Inflammatory macrophage treated with lipopolysaccharide for 4 hours (primary cell): ENCODE measurements around the gene CT45A8.
"Not testable (repeated sequence)": the region's sequence is repeated elsewhere in the genome, so short reads cannot be mapped to it uniquely, and the experiment has no call there.

ENCODE experiments used
- DNase-seq: peaks from one replicate; pipeline ENCODE4 v3.0.0-alpha.2; 2020

The CT45A8 gene

GRCh38 chrX:135854438-135854837 is at the start of gene CT45A8:
TSS of gene CT45A8 (minus strand) at chrX:135854538. CDS start at chrX:135850783, 3,755 bp downstream.
- not testable (repeated sequence) for DNase-seq

- DNase-seq: no peak
These were observed 39.0 kb upstream of the CT45A8 start, which contains the start of the genes CT45A10 and SAGE1 for GRCh38 chrX:135893294-135893817. TSS of gene CT45A10 (minus strand) at chrX:135893444. CDS start at chrX:135885344, 8,100 bp downstream. TSS of gene SAGE1 (plus strand) at chrX:135893716. CDS start at chrX:135896243, 2,527 bp downstream.

- no peak for DNase-seq
These were observed 38.4 kb upstream of the CT45A8 start for GRCh38 chrX:135892781-135893180.

- DNase-seq: no peak
These were observed 35.8 kb upstream of the CT45A8 start for GRCh38 chrX:135890087-135890585.

- not testable (repeated sequence) for DNase-seq
These were observed 34.6 kb upstream of the CT45A8 start for GRCh38 chrX:135888976-135889375.

- DNase-seq: not testable (repeated sequence)
These were observed 33.9 kb upstream of the CT45A8 start for GRCh38 chrX:135888230-135888629.

- DNase-seq: not testable (repeated sequence)
These were observed 28.4 kb upstream of the CT45A8 start for GRCh38 chrX:135882741-135883140.

- DNase-seq: not testable (repeated sequence)
These were observed 17.4 kb upstream of the CT45A8 start, which contains the start of gene CT45A9 for GRCh38 chrX:135871712-135872111. TSS of gene CT45A9 (minus strand) at chrX:135871812. CDS start at chrX:135868061, 3,751 bp downstream.

GRCh38 chrX:135837180-135837579 is 17.2 kb downstream of the CT45A8 start, which contains the start of gene CT45A7:
TSS of gene CT45A7 (minus strand) at chrX:135837280. CDS start at chrX:135833533, 3,747 bp downstream.
- DNase-seq: not testable (repeated sequence)

GRCh38 chrX:135819912-135820311 is 34.4 kb downstream of the CT45A8 start, which contains the start of gene CT45A2:
TSS of gene CT45A2 (minus strand) at chrX:135820012. CDS start at chrX:135816265, 3,747 bp downstream.
- not testable (repeated sequence) for DNase-seq

GRCh38 chrX:135802687-135803086 is 51.7 kb downstream of the CT45A8 start, which contains the start of gene CT45A6:
TSS of gene CT45A6 (minus strand) at chrX:135802787. CDS start at chrX:135798993, 3,794 bp downstream.
- not testable (repeated sequence) for DNase-seq
